ENCODE measurements around the gene SAP25. TPM values are rescaled to one million over a fixed set of nuclear protein-coding genes. Genes with fewer than 3 reads are reported as not detected.
"Not testable (repeated sequence)": the region's sequence is repeated elsewhere in the genome, so short reads cannot be mapped to it uniquely, and the experiment has no call there.

Gene SAP25
- polyA plus RNA-seq, 1 donor (not counting 4 experiments of a cell fraction or from before 2014, with no cell fraction given) = 0.16 TPM

- peaks cover 17% of the 10 kb centered on the region for H3K27me3 ChIP-seq (ENCODE audit: control insufficient read depth, extremely low read depth, insufficient read depth, low read length)
- H3K36me3 ChIP-seq (ENCODE audit: control insufficient read depth in 2 of 2, extremely low read depth in 1 of 2, insufficient read depth in 2 of 2, low read length in 2 of 2) = no peaks in the 10 kb centered on the region
Observed at GRCh38 chr7:100566018-100566531, 7.6 kb downstream of the SAP25 start.

DNA sequence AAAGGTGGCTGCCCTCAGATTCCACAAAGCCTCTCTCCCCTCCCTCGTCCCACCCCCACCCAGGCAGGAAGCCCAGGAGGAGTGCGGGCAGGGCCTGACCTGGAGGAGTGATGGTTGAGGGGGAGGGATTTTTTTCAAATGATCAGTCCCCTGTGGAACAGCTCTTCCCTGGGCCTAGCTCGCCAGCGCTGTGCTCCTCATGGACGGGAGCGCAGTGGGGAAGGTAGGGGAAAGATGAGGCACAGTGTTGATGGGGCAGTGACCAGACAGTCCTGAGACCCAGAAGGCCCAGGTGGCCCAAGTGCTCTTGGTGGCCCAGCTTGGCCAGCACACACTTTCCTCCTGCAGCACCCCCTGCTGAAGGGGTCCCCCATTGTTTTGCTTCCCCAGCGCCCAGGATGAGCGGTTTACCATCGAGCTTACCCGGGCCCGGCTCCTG is 8.5 kb downstream of the SAP25 start:
- TF ChIP-seq, protein P1, sequence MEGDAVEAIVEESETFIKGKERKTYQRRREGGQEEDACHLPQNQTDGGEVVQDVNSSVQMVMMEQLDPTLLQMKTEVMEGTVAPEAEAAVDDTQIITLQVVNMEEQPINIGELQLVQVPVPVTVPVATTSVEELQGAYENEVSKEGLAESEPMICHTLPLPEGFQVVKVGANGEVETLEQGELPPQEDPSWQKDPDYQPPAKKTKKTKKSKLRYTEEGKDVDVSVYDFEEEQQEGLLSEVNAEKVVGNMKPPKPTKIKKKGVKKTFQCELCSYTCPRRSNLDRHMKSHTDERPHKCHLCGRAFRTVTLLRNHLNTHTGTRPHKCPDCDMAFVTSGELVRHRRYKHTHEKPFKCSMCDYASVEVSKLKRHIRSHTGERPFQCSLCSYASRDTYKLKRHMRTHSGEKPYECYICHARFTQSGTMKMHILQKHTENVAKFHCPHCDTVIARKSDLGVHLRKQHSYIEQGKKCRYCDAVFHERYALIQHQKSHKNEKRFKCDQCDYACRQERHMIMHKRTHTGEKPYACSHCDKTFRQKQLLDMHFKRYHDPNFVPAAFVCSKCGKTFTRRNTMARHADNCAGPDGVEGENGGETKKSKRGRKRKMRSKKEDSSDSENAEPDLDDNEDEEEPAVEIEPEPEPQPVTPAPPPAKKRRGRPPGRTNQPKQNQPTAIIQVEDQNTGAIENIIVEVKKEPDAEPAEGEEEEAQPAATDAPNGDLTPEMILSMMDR (optimal IDR thresholded peaks at IDR 0.05 in 1 of 3, IDR thresholded peaks at IDR 0.05 in 1 of 3, conservative IDR thresholded peaks at IDR 0.05 in 1 of 3; ENCODE audit: extremely low read depth in 1 of 3, insufficient read depth in 2 of 3, low read length in 3 of 3) = no peak
- TF ChIP-seq EZH2 (IDR thresholded peaks at IDR 0.05; ENCODE audit: low read length) = no peak

More at GRCh38 chr7:100566018-100566531, 7.6 kb downstream of the SAP25 start:
- DNase-seq (ENCODE audit: low read depth, low spot score) (no peak), FAIRE-seq (no peak)
- Histone ChIP-seq H3K79me2 (ENCODE audit: control insufficient read depth, insufficient read depth, low read length) (no peaks in the 10 kb centered on the region), H2AFZ (ENCODE audit: control insufficient read depth, low read length) (no peak overlapping the region), H3K4me3 (ENCODE audit: control insufficient read depth in 2 of 3, extremely low read depth in 1 of 3, insufficient read depth in 2 of 3, low read depth in 1 of 3, low read length in 3 of 3) (no peak overlapping the region), H3K9me1 (ENCODE audit: control insufficient read depth, extremely low read depth, insufficient read depth, low read length) (no peaks in the 10 kb centered on the region), H4K20me1 (ENCODE audit: control insufficient read depth, extremely low read depth, insufficient read depth, low read length) (no peaks in the 10 kb centered on the region), H3K9ac (ENCODE audit: control insufficient read depth, extremely low read depth, insufficient read depth, low read length) (no peak overlapping the region), H3K9me3 (ENCODE audit: control insufficient read depth, low read depth, low read length) (no peaks in the 10 kb centered on the region), H3K4me2 (ENCODE audit: control insufficient read depth, extremely low read depth, insufficient read depth, low read depth, low read length) (no peak overlapping the region), H3K4me1 (ENCODE audit: control insufficient read depth, extremely low read depth, insufficient read depth, low read length) (peaks cover 3% of the 10 kb centered on the region), H3K27ac (ENCODE audit: control insufficient read depth, insufficient read depth, low read length) (no peak overlapping the region)
- dilution Hi-C loops (cut with MboI; ENCODE audit: extremely low pct_ligation_motif_present, low sequenced_read_pairs) = no loop called here
- TF ChIP-seq, protein P1 (optimal IDR thresholded peaks at IDR 0.05 in 1 of 3, IDR thresholded peaks at IDR 0.05 in 1 of 3, conservative IDR thresholded peaks at IDR 0.05 in 1 of 3; ENCODE audit: extremely low read depth in 1 of 3, insufficient read depth in 2 of 3, low read length in 3 of 3) = no peak
- TF ChIP-seq EZH2 (IDR thresholded peaks at IDR 0.05; ENCODE audit: low read length) = no peak

GRCh38 chr7:100564405-100564804 is 9.3 kb downstream of the SAP25 start:
- H3K27me3 ChIP-seq (ENCODE audit: control insufficient read depth, extremely low read depth, insufficient read depth, low read length); H3K4me1 ChIP-seq (ENCODE audit: control insufficient read depth, extremely low read depth, insufficient read depth, low read length); H3K4me3 ChIP-seq (ENCODE audit: control insufficient read depth in 2 of 3, extremely low read depth in 1 of 3, insufficient read depth in 2 of 3, low read depth in 1 of 3, low read length in 3 of 3); H3K9ac ChIP-seq (ENCODE audit: control insufficient read depth, extremely low read depth, insufficient read depth, low read length); H3K9me1 ChIP-seq (ENCODE audit: control insufficient read depth, extremely low read depth, insufficient read depth, low read length); H2AFZ ChIP-seq (ENCODE audit: control insufficient read depth, low read length); dilution Hi-C loops (cut with MboI; ENCODE audit: extremely low pct_ligation_motif_present, low sequenced_read_pairs); DNase-seq (ENCODE audit: low read depth, low spot score); FAIRE-seq; H3K79me2 ChIP-seq (ENCODE audit: control insufficient read depth, insufficient read depth, low read length); H3K4me2 ChIP-seq (ENCODE audit: control insufficient read depth, extremely low read depth, insufficient read depth, low read depth, low read length); H3K9me3 ChIP-seq (ENCODE audit: control insufficient read depth, low read depth, low read length); H3K36me3 ChIP-seq (ENCODE audit: control insufficient read depth in 2 of 2, extremely low read depth in 1 of 2, insufficient read depth in 2 of 2, low read length in 2 of 2); H3K27ac ChIP-seq (ENCODE audit: control insufficient read depth, insufficient read depth, low read length); H4K20me1 ChIP-seq (ENCODE audit: control insufficient read depth, extremely low read depth, insufficient read depth, low read length): not testable (repeated sequence)

More for the DNA sequence above, 8.5 kb downstream of the SAP25 start:
- Histone ChIP-seq H3K36me3 (ENCODE audit: control insufficient read depth in 2 of 2, extremely low read depth in 1 of 2, insufficient read depth in 2 of 2, low read length in 2 of 2) (no peaks in the 10 kb centered on the region), H3K9ac (ENCODE audit: control insufficient read depth, extremely low read depth, insufficient read depth, low read length) (no peak overlapping the region), H3K79me2 (ENCODE audit: control insufficient read depth, insufficient read depth, low read length) (no peaks in the 10 kb centered on the region), H3K9me1 (ENCODE audit: control insufficient read depth, extremely low read depth, insufficient read depth, low read length) (no peaks in the 10 kb centered on the region), H3K4me2 (ENCODE audit: control insufficient read depth, extremely low read depth, insufficient read depth, low read depth, low read length) (no peak overlapping the region), H3K27ac (ENCODE audit: control insufficient read depth, insufficient read depth, low read length) (no peak overlapping the region), H3K4me1 (ENCODE audit: control insufficient read depth, extremely low read depth, insufficient read depth, low read length) (no peaks in the 10 kb centered on the region), H3K4me3 (ENCODE audit: control insufficient read depth in 2 of 3, extremely low read depth in 1 of 3, insufficient read depth in 2 of 3, low read depth in 1 of 3, low read length in 3 of 3) (no peak overlapping the region), H2AFZ (ENCODE audit: control insufficient read depth, low read length) (no peak overlapping the region), H3K27me3 (ENCODE audit: control insufficient read depth, extremely low read depth, insufficient read depth, low read length) (peaks cover 10% of the 10 kb centered on the region), H4K20me1 (ENCODE audit: control insufficient read depth, extremely low read depth, insufficient read depth, low read length) (no peaks in the 10 kb centered on the region), H3K9me3 (ENCODE audit: control insufficient read depth, low read depth, low read length) (no peaks in the 10 kb centered on the region)
- DNase-seq (ENCODE audit: low read depth, low spot score) (no peak), FAIRE-seq (no peak)
- dilution Hi-C loops (cut with MboI; ENCODE audit: extremely low pct_ligation_motif_present, low sequenced_read_pairs) = no loop called here
